Measurements from ENCODE around the gene OGFOD3.
A peak's percentile ranks its signal among the peaks of the same experiment; 100 is the strongest.

The OGFOD3 gene

DNA sequence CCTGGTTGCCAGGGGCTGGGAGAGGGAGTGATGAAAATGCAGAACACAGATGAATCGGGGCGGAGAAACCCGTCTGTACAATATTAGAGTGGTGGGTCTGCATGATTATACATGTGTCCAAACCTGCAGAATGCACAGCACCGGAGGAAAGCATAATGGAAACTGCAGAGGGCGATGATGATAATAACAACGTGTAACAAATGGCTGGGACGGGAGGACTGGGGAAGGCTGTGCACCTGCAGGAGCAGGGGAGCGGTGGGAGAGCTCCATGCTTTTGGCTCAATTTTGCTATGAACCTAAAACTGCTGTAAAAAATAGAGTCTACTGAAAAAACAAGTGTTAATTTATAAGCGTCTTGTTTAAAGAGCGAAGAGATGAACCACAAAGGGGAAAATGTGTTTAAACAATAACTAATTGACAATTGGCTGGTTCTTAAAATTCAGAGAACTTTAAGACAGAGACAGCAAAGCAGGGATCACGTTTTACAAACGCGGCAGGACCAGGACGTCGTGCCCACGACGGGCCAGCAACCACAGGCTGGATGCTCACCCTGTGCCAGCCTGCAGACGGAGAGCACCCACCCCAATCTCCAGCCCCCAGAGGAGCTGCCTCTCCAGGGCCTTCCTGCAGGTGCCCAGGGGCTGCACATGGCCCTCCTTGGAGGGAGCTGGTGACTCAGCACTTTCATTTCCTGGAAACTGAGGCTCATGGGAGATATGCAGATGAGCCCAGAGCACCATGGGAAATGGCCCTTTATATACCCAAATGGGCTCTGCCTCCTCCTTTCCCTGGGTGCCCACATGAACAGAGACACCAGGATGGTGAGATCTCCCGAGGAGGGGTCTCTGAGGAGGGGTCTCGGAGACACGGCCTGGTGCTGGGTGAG lies 59.7 kb downstream of the OGFOD3 start, which contains the start of gene TEX19:
TSS of gene TEX19 (plus strand) at position 783 of the 886 bp plus-strand sequence. CDS start 2,904 bp downstream, outside the sequence.
- TF ChIP-seq ZFX (IDR thresholded peaks at IDR 0.05; ENCODE audit: borderline replicate concordance), result no peak
- TF ChIP-seq, protein P1, sequence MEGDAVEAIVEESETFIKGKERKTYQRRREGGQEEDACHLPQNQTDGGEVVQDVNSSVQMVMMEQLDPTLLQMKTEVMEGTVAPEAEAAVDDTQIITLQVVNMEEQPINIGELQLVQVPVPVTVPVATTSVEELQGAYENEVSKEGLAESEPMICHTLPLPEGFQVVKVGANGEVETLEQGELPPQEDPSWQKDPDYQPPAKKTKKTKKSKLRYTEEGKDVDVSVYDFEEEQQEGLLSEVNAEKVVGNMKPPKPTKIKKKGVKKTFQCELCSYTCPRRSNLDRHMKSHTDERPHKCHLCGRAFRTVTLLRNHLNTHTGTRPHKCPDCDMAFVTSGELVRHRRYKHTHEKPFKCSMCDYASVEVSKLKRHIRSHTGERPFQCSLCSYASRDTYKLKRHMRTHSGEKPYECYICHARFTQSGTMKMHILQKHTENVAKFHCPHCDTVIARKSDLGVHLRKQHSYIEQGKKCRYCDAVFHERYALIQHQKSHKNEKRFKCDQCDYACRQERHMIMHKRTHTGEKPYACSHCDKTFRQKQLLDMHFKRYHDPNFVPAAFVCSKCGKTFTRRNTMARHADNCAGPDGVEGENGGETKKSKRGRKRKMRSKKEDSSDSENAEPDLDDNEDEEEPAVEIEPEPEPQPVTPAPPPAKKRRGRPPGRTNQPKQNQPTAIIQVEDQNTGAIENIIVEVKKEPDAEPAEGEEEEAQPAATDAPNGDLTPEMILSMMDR (IDR thresholded peaks at IDR 0.05), result no peak
- peak within 1 kb of the TSS; percentile 72 for H3K27ac ChIP-seq

GRCh38 chr17:82357394-82357793 lies 61.0 kb downstream of the OGFOD3 start:
- peak overlapping the region; percentile 72; the same call in 1 of the 2 replicates for H3K27ac ChIP-seq
- TF ChIP-seq, protein P1 (IDR thresholded peaks at IDR 0.05), result no peak
- no peak for TF ChIP-seq ZFX (IDR thresholded peaks at IDR 0.05; ENCODE audit: borderline replicate concordance)

GRCh38 chr17:82356845-82357355 lies 61.5 kb downstream of the OGFOD3 start:
- no peak for TF ChIP-seq ZFX (IDR thresholded peaks at IDR 0.05; ENCODE audit: borderline replicate concordance)
- TF ChIP-seq, protein P1 (IDR thresholded peaks at IDR 0.05), result no peak
- H3K27ac ChIP-seq, result no peak overlapping the region; the same call in 1 of the 2 replicates

- no peak for TF ChIP-seq ZFX (IDR thresholded peaks at IDR 0.05; ENCODE audit: borderline replicate concordance)
- TF ChIP-seq, protein P1 (IDR thresholded peaks at IDR 0.05), result no peak
- peak overlapping the region; percentile 59 for H3K27ac ChIP-seq
These were observed 62.5 kb downstream of the OGFOD3 start for GRCh38 chr17:82355770-82356427.

DNA sequence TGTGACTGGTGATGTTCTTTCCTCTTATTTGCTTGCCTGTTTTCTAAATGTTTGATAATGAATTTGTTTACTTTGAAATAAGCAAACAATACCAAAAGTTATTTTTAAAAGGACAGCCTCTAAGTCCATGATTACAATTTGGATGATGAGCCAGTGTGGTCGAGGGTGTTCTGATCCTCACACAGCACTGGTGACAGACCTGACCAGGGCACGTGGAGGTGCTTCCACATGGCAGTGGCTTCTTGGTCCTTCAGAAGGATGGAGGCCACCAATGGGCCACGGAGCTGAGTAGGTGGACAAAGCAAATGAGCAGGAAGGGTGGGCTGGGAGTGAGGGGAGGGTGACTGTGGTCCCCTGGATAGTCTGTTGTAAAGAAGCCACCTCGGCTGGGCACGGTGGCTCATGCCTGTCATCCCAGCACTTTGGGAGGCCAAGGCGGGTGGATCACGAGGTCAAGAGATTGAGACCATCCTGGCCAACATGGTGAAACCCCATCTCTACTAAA lies 63.5 kb downstream of the OGFOD3 start:
- H3K27ac ChIP-seq, result peak overlapping the region; percentile 59
- TF ChIP-seq ZFX (IDR thresholded peaks at IDR 0.05; ENCODE audit: borderline replicate concordance), result no peak
- TF ChIP-seq, protein P1 (IDR thresholded peaks at IDR 0.05), result no peak

GRCh38 chr17:82353484-82353883 lies 64.9 kb downstream of the OGFOD3 start:
- TF ChIP-seq ZFX (IDR thresholded peaks at IDR 0.05; ENCODE audit: borderline replicate concordance), result no peak
- TF ChIP-seq, protein P1 (IDR thresholded peaks at IDR 0.05), result no peak
- no peak overlapping the region for H3K27ac ChIP-seq

Data from 22Rv1 (cell line).